ENCODE data around the gene TPPP.

DNA sequence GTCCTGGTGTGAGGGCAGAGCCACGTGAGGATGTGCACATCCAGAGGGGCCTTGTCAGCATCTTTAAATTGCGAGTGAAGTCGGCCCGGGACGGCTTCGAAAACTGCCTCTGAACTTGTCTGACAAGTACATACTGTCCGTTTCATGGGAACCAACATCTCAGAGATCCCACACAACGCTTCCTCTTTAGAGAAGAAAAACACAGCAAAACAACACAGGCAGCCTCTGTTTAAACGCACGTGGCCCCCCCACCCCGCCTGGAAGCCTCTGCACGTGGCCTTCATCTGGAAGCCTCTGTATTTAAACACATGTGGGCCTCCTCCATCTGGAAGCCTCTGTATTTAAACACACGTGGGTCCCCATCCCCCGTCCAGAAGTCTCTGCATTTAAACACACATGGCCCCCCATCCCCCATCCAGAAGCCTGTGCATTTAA is 51.8 kb downstream of the TPPP start:
- TF ChIP-seq CTCF (IDR thresholded peaks at IDR 0.05) (no peak), EZH2 (IDR thresholded peaks at IDR 0.05; ENCODE audit: borderline replicate concordance, insufficient read depth, low read depth, low read length, poor library complexity, severe bottlenecking) (no peak)

Measured in B cell (primary cell).